ENCODE data around the gene GLOD4.

The GLOD4 gene

GRCh38 chr17:826778-827177, 44.7 kb upstream of the GLOD4 start:
- no peak overlapping the region for H3K4me3 ChIP-seq (replicated peaks; ENCODE audit: insufficient read depth, low read length)
- DNase-seq (ENCODE audit: low read depth in 1 of 2, low spot score in 1 of 2): no peak
- no peak for TF ChIP-seq REST (IDR thresholded peaks at IDR 0.05; ENCODE audit: insufficient replicate concordance, low read depth)
- no peak for TF ChIP-seq POLR2AphosphoS5 (IDR thresholded peaks at IDR 0.05; ENCODE audit: low read depth)
- TF ChIP-seq GABPA (IDR thresholded peaks at IDR 0.05; ENCODE audit: low read depth): no peak
- no peak for TF ChIP-seq SPI1 (IDR thresholded peaks at IDR 0.05; ENCODE audit: borderline replicate concordance, low read depth)
- no peak for TF ChIP-seq CTCF (IDR thresholded peaks at IDR 0.05; ENCODE audit: insufficient read depth, low read length)
- H3K27me3 ChIP-seq (ENCODE audit: insufficient read depth, poor library complexity, severe bottlenecking): no peaks in the 10 kb centered on the region
- no peak overlapping the region for H3K27ac ChIP-seq (replicated peaks)

GRCh38 chr17:825216-825615, 43.1 kb upstream of the GLOD4 start:
- H3K27ac ChIP-seq (replicated peaks): no peak overlapping the region

DNA sequence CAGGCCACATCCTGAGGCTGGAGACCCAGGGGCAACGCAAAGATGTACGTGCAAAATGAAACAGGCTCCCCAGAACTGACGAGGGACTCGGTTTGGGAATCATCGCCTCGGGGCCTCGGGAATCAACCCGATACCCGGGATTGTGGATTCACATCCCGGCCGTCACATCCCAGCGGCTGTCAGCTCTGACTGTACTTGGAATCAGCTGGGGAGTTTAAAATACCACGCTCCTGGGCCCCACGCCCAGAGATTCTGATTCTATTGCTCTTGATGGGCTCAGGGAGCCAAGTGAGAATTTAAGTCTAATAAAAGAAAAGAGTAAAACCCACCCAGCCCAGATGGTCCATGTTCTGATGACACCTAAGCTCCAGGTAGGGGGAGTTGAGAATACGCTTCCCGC, 42.3 kb upstream of the GLOD4 start:
- H3K27ac ChIP-seq (replicated peaks): no peak overlapping the region
- no peak overlapping the region for H3K4me3 ChIP-seq (replicated peaks; ENCODE audit: insufficient read depth, low read length)
- no peak for TF ChIP-seq SPI1 (IDR thresholded peaks at IDR 0.05; ENCODE audit: borderline replicate concordance, low read depth)
- TF ChIP-seq CTCF (IDR thresholded peaks at IDR 0.05; ENCODE audit: insufficient read depth, low read length): no peak
- no peak for TF ChIP-seq GABPA (IDR thresholded peaks at IDR 0.05; ENCODE audit: low read depth)
- TF ChIP-seq REST (IDR thresholded peaks at IDR 0.05; ENCODE audit: insufficient replicate concordance, low read depth): no peak
- no peak for TF ChIP-seq POLR2AphosphoS5 (IDR thresholded peaks at IDR 0.05; ENCODE audit: low read depth)
- no peak for DNase-seq (ENCODE audit: low read depth in 1 of 2, low spot score in 1 of 2)
- H3K27me3 ChIP-seq (ENCODE audit: insufficient read depth, poor library complexity, severe bottlenecking): no peaks in the 10 kb centered on the region

More at GRCh38 chr17:825216-825615, 43.1 kb upstream of the GLOD4 start:
- no peak for TF ChIP-seq GABPA (IDR thresholded peaks at IDR 0.05; ENCODE audit: low read depth)
- no peak for TF ChIP-seq REST (IDR thresholded peaks at IDR 0.05; ENCODE audit: insufficient replicate concordance, low read depth)
- no peak for TF ChIP-seq SPI1 (IDR thresholded peaks at IDR 0.05; ENCODE audit: borderline replicate concordance, low read depth)
- no peak for DNase-seq (ENCODE audit: low read depth in 1 of 2, low spot score in 1 of 2)
- Histone ChIP-seq H3K27me3 (ENCODE audit: insufficient read depth, poor library complexity, severe bottlenecking) (no peaks in the 10 kb centered on the region), H3K4me3 (replicated peaks; ENCODE audit: insufficient read depth, low read length) (no peak overlapping the region)
